Stimulated activated CD4-positive, alpha-beta T cell treated with anti-CD3 and anti-CD28 coated beads, Interleukin-15, amount 100 ng/mL, for 1 hour (primary cell): ENCODE data around the gene KRT86.

ENCODE experiments used
- DNase-seq, 2 donors: peaks; one replicate each; pipeline ENCODE4 v3.0.0-alpha.2; 2020; ENCODE audit warnings: low read depth in 1 of 2, low spot score in 1 of 2

The KRT86 gene

GRCh38 chr12:52355176-52355575, 80.7 kb downstream of the KRT86 start:
- DNase-seq = no peak

GRCh38 chr12:52356031-52356761, 81.8 kb downstream of the KRT86 start:
- DNase-seq = no peak

GRCh38 chr12:52356762-52357580, 82.5 kb downstream of the KRT86 start:
- no peak for DNase-seq
